ENCODE measurements around the gene ASTN2.

ASTN2 gene

GRCh38 chr9:117304549-117304948 is 110.3 kb downstream of the ASTN2 start:
- no peak for DNase-seq (ENCODE audit: low read depth in 3 of 3, low spot score in 1 of 3)

DNA sequence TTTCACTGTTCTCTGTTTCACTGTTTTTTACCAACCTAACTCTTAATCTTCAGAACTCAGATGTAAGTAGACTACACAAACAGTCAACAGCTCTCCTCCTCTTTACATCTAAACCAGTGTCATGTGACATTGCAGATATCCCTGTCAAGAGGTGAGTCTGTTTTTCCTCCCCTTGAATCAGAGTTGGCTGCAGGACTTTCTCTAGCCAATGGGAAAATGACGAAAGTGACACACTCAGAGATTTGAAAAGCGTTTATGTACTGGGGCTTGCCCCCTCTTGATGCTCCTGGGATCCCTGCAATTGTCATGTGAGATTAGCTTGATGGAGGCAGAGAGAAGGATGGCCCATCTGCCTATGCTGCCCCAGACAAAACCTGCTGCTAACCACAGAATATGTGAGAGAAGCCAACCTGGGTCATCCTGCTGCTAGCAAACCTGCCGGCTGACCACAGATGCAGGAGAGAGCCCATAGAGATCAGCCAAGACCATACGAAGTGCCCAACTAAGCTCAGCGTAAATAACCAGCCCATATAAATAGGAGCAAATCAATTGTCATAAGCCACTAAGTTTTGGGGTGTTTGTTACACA is 111.1 kb downstream of the ASTN2 start:
- DNase-seq (ENCODE audit: low read depth in 3 of 3, low spot score in 1 of 3), result no peak

DNA sequence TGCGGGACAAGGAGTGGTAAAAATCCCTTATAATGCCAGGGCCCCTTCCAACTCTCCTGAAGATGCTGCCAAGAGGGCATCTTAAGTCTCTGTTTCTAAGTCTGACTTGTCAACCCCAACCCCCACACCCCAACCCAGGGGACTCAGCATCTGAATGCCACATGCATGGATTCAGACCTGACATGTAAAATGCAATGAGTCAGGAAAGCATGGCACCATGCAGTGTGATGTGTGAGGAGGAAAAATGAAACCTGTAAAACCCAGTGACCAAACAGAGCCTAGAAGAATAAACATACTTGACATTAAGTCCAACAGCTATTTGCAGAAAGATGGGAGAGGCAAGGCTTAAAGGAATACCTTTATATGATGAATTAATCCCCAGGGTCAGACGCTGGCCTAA is 112.4 kb downstream of the ASTN2 start:
- no peak for DNase-seq (ENCODE audit: low read depth in 3 of 3, low spot score in 1 of 3)

DNA sequence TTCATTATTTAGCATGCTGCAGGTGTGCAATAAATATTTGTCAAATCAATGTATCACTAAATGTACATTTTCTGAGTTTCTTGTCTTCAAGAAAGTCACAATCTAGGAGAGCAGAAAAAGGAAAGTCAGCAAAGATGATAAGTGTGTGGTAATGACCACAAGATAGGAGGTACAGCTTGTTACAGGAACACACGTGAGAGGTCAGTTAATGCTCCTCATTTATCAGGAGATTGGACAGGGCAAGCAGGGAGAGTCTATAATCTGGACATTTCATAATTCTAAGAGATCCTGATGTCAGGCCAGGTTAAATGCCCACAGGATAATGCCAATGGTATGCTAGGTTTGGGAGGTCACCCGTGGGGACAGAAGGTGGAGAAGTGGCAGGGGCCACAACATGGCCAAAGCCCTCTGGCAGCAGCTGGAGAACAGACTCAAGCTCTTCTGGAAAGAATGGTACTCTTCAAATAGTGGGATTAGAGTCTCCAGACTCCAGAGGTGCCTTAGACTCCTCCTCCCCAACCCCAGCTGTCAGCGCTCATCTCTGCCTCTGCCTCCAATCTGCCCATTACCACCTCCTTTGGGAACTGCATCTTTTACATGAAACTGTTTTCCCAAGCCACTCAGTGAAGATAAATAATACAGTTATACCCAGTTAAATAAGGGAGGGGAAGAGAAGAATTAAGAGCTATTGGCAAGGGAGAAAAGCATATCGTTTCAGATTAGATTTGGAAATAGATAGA is 114.3 kb downstream of the ASTN2 start:
- no peak for DNase-seq (ENCODE audit: low read depth in 3 of 3, low spot score in 1 of 3)

GRCh38 chr9:117296453-117296852 is 118.4 kb downstream of the ASTN2 start:
- DNase-seq (ENCODE audit: low read depth in 3 of 3, low spot score in 1 of 3), result no peak

DNA sequence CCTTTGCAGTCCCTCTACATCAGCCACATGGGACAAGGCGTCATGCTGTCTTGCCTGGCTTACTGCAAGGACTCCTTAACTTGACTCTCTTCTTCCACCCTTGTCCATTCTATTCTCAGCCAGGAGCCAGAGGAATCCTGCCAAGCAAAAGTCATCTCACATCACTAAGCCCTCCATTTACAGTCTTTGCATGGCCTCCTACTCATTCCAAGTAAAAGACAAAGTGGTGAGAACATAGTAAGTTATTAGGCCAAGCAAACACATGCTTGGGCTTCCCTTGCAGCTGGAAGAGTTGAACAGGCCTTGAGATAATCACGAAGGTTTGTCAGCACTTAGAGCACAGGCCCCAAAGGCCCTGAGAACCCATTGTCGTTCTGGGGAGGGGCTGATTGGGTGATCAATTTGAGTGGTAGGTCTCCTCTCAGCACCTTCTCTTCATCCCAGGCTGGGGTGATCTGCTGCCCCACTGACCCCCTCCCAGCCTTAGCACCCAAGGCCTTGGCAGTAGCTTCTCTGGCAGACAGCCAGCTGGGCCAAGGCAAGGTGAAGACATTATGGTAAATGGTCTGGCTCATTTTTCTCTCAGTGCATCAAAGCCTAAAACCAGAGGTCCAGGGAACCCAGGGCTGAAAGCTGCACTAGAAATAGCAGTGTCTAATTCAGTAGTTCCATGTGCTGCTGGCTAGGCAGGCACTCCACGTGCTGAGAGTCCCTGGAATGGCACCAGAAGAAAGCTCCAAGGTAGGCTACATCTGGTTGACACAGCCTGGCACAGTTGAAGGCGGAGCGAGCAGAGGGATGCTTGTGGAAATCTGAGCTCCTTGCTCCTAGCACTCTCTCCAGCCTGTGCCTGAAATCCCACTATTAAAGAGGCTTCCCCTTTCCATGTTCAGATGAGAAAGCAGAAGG is 121.4 kb downstream of the ASTN2 start:
- no peak for DNase-seq (ENCODE audit: low read depth in 3 of 3, low spot score in 1 of 3)

DNA sequence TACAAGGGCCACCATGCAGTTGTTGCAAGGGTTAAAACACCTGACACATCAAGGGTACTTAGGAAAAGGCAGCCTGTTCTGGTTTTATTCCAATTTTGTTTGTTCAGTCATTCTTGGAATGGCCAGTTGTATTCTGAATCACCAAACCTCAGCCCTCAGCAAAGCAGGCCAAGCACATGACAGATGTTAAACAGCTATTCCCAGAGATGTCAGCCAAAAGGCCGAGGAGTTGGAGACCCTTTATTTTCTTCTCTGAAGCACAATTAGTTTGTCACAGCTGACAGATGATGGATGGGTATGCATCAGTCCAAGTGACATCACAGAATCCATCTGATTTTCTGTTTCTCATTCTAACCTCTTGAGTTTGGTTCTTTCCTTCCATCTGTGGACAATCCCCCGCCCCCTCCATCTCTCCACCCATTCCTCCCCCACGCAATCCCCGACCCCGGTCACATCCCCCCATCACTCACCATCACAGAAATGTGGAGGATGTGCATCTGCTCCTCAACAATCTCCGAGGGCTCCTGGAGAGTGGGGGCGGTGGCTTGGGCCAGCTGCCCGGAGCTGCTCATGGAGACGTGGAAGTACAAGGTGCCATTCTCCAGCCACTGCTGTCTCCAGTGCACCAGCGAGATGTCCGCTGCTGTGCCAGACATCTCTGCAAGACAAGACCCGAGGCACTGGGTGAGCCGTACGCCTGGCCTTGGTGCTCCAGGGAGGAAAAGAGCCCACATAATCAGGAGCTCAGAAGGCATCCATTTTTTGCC is 123.8 kb downstream of the ASTN2 start:
- no peak for DNase-seq (ENCODE audit: low read depth in 3 of 3, low spot score in 1 of 3)

DNA sequence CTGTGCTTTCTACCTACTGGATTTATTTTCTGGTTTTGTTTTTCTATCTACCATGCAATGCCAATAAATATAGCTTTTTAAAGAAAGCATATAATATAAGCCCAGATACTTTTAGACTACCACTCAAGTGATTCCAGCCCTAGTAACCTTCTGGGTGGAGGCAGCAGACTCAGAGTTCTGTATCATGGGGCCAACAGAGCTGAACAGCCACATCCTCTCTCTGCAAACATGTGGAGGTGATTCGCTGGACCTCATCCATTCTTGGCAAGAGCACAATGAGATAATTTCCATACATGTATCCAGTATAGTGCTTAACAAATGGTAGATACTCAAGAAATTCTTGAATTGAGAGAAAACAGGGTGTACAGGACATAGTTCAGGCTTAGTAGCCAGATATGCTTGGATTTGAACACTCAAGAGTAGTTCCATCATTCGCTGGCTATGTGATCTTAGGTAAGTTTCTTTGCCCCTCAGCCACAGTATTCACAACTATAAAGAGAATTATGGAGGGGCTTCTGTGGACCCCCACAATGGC is 124.5 kb downstream of the ASTN2 start:
- no peak for DNase-seq (ENCODE audit: low read depth in 3 of 3, low spot score in 1 of 3)

- no peak for DNase-seq (ENCODE audit: low read depth in 3 of 3, low spot score in 1 of 3)
Observed at GRCh38 chr9:117286245-117286644, 128.6 kb downstream of the ASTN2 start.

- DNase-seq (ENCODE audit: low read depth in 3 of 3, low spot score in 1 of 3), result no peak
Observed at GRCh38 chr9:117284414-117284813, 130.4 kb downstream of the ASTN2 start.

DNA sequence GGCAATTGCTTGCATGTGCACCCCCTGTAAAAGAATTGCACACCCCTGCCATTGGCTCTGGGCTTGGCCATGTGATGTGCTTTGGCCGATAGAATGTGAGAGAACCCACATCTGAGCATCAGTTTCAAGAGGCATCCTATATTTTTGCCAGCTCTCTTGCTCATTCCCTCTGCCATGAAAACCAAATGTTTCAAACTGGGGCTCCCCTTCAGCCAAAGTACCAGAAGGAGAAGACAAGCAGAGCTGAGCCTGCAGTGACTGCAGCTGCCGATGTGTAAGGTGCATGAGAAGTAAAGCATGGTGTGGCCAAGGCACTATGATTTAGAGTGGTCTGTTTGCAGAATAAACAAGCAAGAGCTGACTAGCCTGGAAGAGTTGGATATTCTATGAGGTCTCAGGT is 132.3 kb downstream of the ASTN2 start:
- no peak for DNase-seq (ENCODE audit: low read depth in 3 of 3, low spot score in 1 of 3)

GRCh38 chr9:117278471-117279035 is 136.3 kb downstream of the ASTN2 start:
- no peak for DNase-seq (ENCODE audit: low read depth in 3 of 3, low spot score in 1 of 3)

- no peak for DNase-seq (ENCODE audit: low read depth in 3 of 3, low spot score in 1 of 3)
Observed at GRCh38 chr9:117278020-117278419, 136.8 kb downstream of the ASTN2 start.

- DNase-seq (ENCODE audit: low read depth in 3 of 3, low spot score in 1 of 3), result no peak
Observed at GRCh38 chr9:117276444-117276843, 138.4 kb downstream of the ASTN2 start.

- no peak for DNase-seq (ENCODE audit: low read depth in 3 of 3, low spot score in 1 of 3)
Observed at GRCh38 chr9:117273612-117274011, 141.2 kb downstream of the ASTN2 start.

- no peak for DNase-seq (ENCODE audit: low read depth in 3 of 3, low spot score in 1 of 3)
Observed at GRCh38 chr9:117268847-117269446, 145.9 kb downstream of the ASTN2 start.

DNA sequence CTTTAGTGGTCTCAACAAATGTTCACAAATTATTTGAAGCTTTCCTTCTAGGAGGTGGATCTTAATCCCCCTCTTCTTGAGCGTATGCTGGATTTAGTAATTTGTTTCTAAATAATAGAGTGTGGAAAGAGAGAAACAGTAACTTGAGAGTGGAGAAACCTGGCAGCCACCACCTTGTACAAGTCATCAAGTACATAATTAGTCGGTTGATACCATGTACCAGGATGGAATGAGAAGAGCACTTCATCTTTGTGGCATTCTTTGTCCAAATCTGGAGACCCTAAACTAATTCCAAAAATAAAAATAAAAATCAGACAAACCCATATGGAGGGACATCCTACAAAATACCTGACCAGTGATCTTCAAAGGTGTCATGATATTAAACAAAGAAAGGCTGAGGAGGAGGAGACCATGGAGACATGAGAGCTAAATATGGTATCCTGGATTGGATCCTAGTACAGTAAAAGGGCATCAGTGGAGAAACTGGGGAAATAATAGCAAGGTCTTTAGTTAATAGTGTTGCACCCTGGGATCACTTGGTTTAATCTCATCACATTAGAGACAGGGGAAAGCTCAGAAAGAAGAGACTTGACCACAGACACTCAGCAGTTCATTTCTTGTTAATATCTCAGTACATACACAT is 147.9 kb downstream of the ASTN2 start:
- DNase-seq (ENCODE audit: low read depth in 3 of 3, low spot score in 1 of 3), result no peak

GRCh38 chr9:117265253-117265652 is 149.6 kb downstream of the ASTN2 start:
- DNase-seq (ENCODE audit: low read depth in 3 of 3, low spot score in 1 of 3), result no peak

- no peak for DNase-seq (ENCODE audit: low read depth in 3 of 3, low spot score in 1 of 3)
Observed at GRCh38 chr9:117258184-117258866, 156.5 kb downstream of the ASTN2 start.
